H9 (cell line): ENCODE results near the gene CLDN20. TPM values are rescaled to one million over a fixed set of nuclear protein-coding genes. Genes with fewer than 3 reads are reported as not detected.
A peak's percentile ranks its signal among the peaks of the same experiment; 100 is the strongest.

ENCODE experiments used
- DNase-seq: peaks from one replicate; pipeline ENCODE4 v3.0.0-alpha.2; 2017
- H2AFZ ChIP-seq: one replicate; pipeline ENCODE4 v1.6.1; 2013; ENCODE audit warnings: mild to moderate bottlenecking, low read length, control low read depth, moderate library complexity
- H2AK5ac ChIP-seq: 2 replicates; pipeline ENCODE4 v1.6.1; 2013; ENCODE audit warnings: low read length, control low read depth, mixed read lengths; ENCODE audit not compliant: insufficient read length
- H2BK120ac ChIP-seq: one replicate; pipeline ENCODE4 v1.6.1; 2013; ENCODE audit warnings: low read depth, mild to moderate bottlenecking, low read length, control low read depth, inconsistent platforms; ENCODE audit not compliant: poor library complexity, severe bottlenecking
- H2BK12ac ChIP-seq: 2 replicates; pipeline ENCODE4 v1.6.1; 2013; ENCODE audit warnings: low read length, control low read depth, mixed read lengths, low read depth; ENCODE audit not compliant: insufficient read length
- H2BK15ac ChIP-seq: 2 replicates; pipeline ENCODE4 v1.6.1; 2013; ENCODE audit warnings: low read depth, low read length, control low read depth
- H2BK20ac ChIP-seq: one replicate; pipeline ENCODE4 v1.6.1; 2013; ENCODE audit warnings: low read depth, mild to moderate bottlenecking, low read length, control low read depth, inconsistent platforms; ENCODE audit not compliant: poor library complexity, severe bottlenecking
- H2BK5ac ChIP-seq: 2 replicates; pipeline ENCODE4 v1.6.1; 2013; ENCODE audit warnings: low read length, control low read depth, mixed read lengths; ENCODE audit not compliant: insufficient read length
- H3K14ac ChIP-seq: 2 replicates; pipeline ENCODE4 v1.6.1; 2013; ENCODE audit warnings: low read length, control low read depth; ENCODE audit not compliant: insufficient read depth
- H3K18ac ChIP-seq: 2 replicates; pipeline ENCODE4 v1.6.1; 2013; ENCODE audit warnings: low read depth, mild to moderate bottlenecking, mixed read lengths, low read length, control low read depth; ENCODE audit not compliant: insufficient read length
- H3K23ac ChIP-seq: 2 replicates; pipeline ENCODE4 v1.6.1; 2013; ENCODE audit warnings: low read length, control low read depth, mixed read lengths, low read depth; ENCODE audit not compliant: insufficient read length
- H3K23me2 ChIP-seq: 2 replicates; pipeline ENCODE4 v1.6.1; 2013; ENCODE audit warnings: low read depth, mild to moderate bottlenecking, mixed read lengths, low read length, control low read depth; ENCODE audit not compliant: insufficient read length, poor library complexity, severe bottlenecking
- H3K27ac ChIP-seq: 2 replicates; pipeline ENCODE4 v1.5.1; 2013; ENCODE audit warnings: low read length, control low read depth, mixed read lengths, low read depth; ENCODE audit not compliant: insufficient read length
- H3K27me3 ChIP-seq: 2 replicates; pipeline ENCODE4 v1.6.1; 2013; ENCODE audit warnings: low read length, control low read depth, inconsistent platforms; ENCODE audit not compliant: insufficient read depth
- H3K4ac ChIP-seq: 2 replicates; pipeline ENCODE4 v1.6.1; 2013; ENCODE audit warnings: low read depth, mild to moderate bottlenecking, control low read depth, inconsistent platforms, low read length, moderate library complexity
- H3K4me1 ChIP-seq: 2 replicates; pipeline ENCODE4 v1.6.1; 2013; ENCODE audit warnings: low read length, control low read depth, inconsistent platforms; ENCODE audit not compliant: insufficient read depth
- H3K4me2 ChIP-seq: 2 replicates; pipeline ENCODE4 v1.6.1; 2013; ENCODE audit warnings: low read length, control low read depth, mixed read lengths; ENCODE audit not compliant: insufficient read length, insufficient read depth
- H3K56ac ChIP-seq: 2 replicates; pipeline ENCODE4 v1.6.1; 2013; ENCODE audit warnings: low read depth, mild to moderate bottlenecking, mixed read lengths, low read length, control low read depth; ENCODE audit not compliant: insufficient read length
- H3K79me1 ChIP-seq: 2 replicates; pipeline ENCODE4 v1.6.1; 2013; ENCODE audit warnings: low read depth, mild to moderate bottlenecking, moderate library complexity, low read length, control low read depth, inconsistent platforms; ENCODE audit not compliant: insufficient read depth, poor library complexity, severe bottlenecking
- H3K79me2 ChIP-seq: 2 replicates; pipeline ENCODE4 v1.6.1; 2013; ENCODE audit warnings: low read length, control low read depth, inconsistent platforms; ENCODE audit not compliant: insufficient read depth
- H3K9ac ChIP-seq: 2 replicates; pipeline ENCODE4 v1.6.1; 2013; ENCODE audit warnings: low read length, control low read depth, mixed read lengths; ENCODE audit not compliant: insufficient read length; ENCODE audit errors: extremely low read depth
- H3K9me3 ChIP-seq: one replicate; pipeline ENCODE4 v1.6.1; 2013; ENCODE audit warnings: low read depth, low read length, inconsistent platforms; ENCODE audit not compliant: control insufficient read depth
- H3T11ph ChIP-seq: one replicate; pipeline ENCODE4 v1.6.1; 2013; ENCODE audit warnings: mild to moderate bottlenecking, low read length, control low read depth, inconsistent platforms
- H4K20me1 ChIP-seq: one replicate; pipeline ENCODE4 v1.6.1; 2013; ENCODE audit not compliant: control insufficient read depth, insufficient read length, insufficient read depth
- H4K5ac ChIP-seq: 2 replicates; pipeline ENCODE4 v1.6.1; 2013; ENCODE audit warnings: low read depth, mild to moderate bottlenecking, mixed read lengths, low read length, control low read depth; ENCODE audit not compliant: insufficient read length
- H4K8ac ChIP-seq: replicated peaks from 2 replicates; pipeline ENCODE4 v1.6.1; 2013; ENCODE audit warnings: low read length, control low read depth, mixed read lengths, low read depth; ENCODE audit not compliant: insufficient read length
- H4K91ac ChIP-seq: 2 replicates; pipeline ENCODE4 v1.6.1; 2013; ENCODE audit warnings: low read depth, mild to moderate bottlenecking, moderate library complexity, mixed read lengths, low read length, control low read depth; ENCODE audit not compliant: insufficient read length
- H3K27ac Mint-ChIP-seq, 3 experiments: 2 replicates in 2 of 3; 3 replicates in 1 of 3; pipeline ENCODE4 v1.8.0; 2020 to 2021; ENCODE audit warnings: mixed read lengths in 3 of 3, mild to moderate bottlenecking in 1 of 3, moderate library complexity in 1 of 3
- H3K27me3 Mint-ChIP-seq: 2 replicates; pipeline ENCODE4 v1.8.0; 2021; ENCODE audit warnings: low read depth, mild to moderate bottlenecking, moderate library complexity, mixed read lengths
- H3K36me3 Mint-ChIP-seq, 3 experiments: 2 replicates in 2 of 3; 3 replicates in 1 of 3; pipeline ENCODE4 v1.8.0; 2020 to 2021; ENCODE audit warnings: low read depth in 3 of 3, mixed read lengths in 3 of 3; ENCODE audit not compliant: insufficient read depth in 1 of 3
- H3K4me1 Mint-ChIP-seq, 2 experiments: 2 replicates each; pipeline ENCODE4 v1.8.0; 2020; ENCODE audit warnings: mixed read lengths in 2 of 2
- H3K4me3 Mint-ChIP-seq, 2 experiments: 2 replicates in 1 of 2; 3 replicates in 1 of 2; pipeline ENCODE4 v1.8.0; 2020 to 2021; ENCODE audit warnings: mild to moderate bottlenecking in 2 of 2, mixed read lengths in 2 of 2, moderate library complexity in 1 of 2
- H3K9me3 Mint-ChIP-seq, 2 experiments: 2 replicates in 1 of 2; 3 replicates in 1 of 2; pipeline ENCODE4 v1.8.0; 2020; ENCODE audit warnings: mild to moderate bottlenecking in 2 of 2, mixed read lengths in 2 of 2, moderate library complexity in 1 of 2
- CTCF ChIP-seq: fragments of 200-600 bp; sonication (generic); conservative IDR thresholded peaks from 3 replicates; pipeline ENCODE4 v1.8.0; 2021; ENCODE audit warnings: antibody characterized with exemption, mild to moderate bottlenecking
- WGBS: extraction: QIAGEN DNeasy Blood & Tissue Kit; methylation state at CpG from one replicate; pipeline ENCODE4 v1.1.7; 2013; ENCODE audit warnings: missing lambda C conversion rate, low lambda C conversion rate, mixed read lengths; ENCODE audit not compliant: insufficient read length; ENCODE audit errors: extremely low coverage; 5-methylcytosine and 5-hydroxymethylcytosine counted together
- total RNA-seq: library from RNA; stranded (reverse); gene quantifications from 2 replicates; pipeline ENCODE4 v1.2.1, GENCODE V29; 2021

CLDN20 gene
- total RNA-seq, 1 experiment from 2014 or later: not detected

- H3K14ac ChIP-seq: no peak overlapping the region
- H4K91ac ChIP-seq: no peak overlapping the region
- no peak overlapping the region for H2BK15ac ChIP-seq
- H2BK5ac ChIP-seq: no peak overlapping the region
- no CpG with 5 or more reads among the region's 3 CpGs for WGBS
- Mint-ChIP-seq H3K27me3 (no peaks in the 10 kb centered on the region), H3K9me3 (no peaks in the 10 kb centered on the region), H3K27ac (peak overlapping the region; percentile 68 to 91 (median 74); a peak in 6 of 7 replicates), H3K4me1 (peaks cover 17 to 21% of the 10 kb centered on the region in 2 experiments), H3K36me3 (peaks cover 8 to 15% (median 15%) of the 10 kb centered on the region in 3 experiments; a peak in 6 of 7 replicates), H3K4me3 (no peak overlapping the region)
- DNase-seq: peak; percentile 67
- peaks cover 4% of the 10 kb centered on the region; the same call in 1 of the 2 replicates for H3K4me1 ChIP-seq
- H3K9me3 ChIP-seq: no peaks in the 10 kb centered on the region
- no peak overlapping the region for H3K18ac ChIP-seq
- H2BK120ac ChIP-seq: peak overlapping the region; percentile 55
- H3K23ac ChIP-seq: no peak overlapping the region
- H3K4me2 ChIP-seq: no peak overlapping the region
- H3K23me2 ChIP-seq: no peaks in the 10 kb centered on the region
- H3K79me2 ChIP-seq: 0 out of 2 replicates have a peak, but pooled peaks cover 1% of the 10 kb centered on the region
- no peak overlapping the region for H3K56ac ChIP-seq
- peak overlapping the region; percentile 67 for H3K27ac ChIP-seq
- H4K5ac ChIP-seq: no peak overlapping the region
- no peak overlapping the region for H3K9ac ChIP-seq
- H3K4ac ChIP-seq: no peak overlapping the region
- H4K20me1 ChIP-seq: no peaks in the 10 kb centered on the region
- H3K79me1 ChIP-seq: no peaks in the 10 kb centered on the region
- H2AFZ ChIP-seq: no peak overlapping the region
- H2BK12ac ChIP-seq: no peak overlapping the region
- H2BK20ac ChIP-seq: no peak overlapping the region
- no peak overlapping the region for H3T11ph ChIP-seq
- TF ChIP-seq CTCF: no peak
- no peak overlapping the region for H4K8ac ChIP-seq
- H3K27me3 ChIP-seq: no peaks in the 10 kb centered on the region
- H2AK5ac ChIP-seq: no peak overlapping the region
Measured at GRCh38 chr6:155273431-155273830, 9.6 kb downstream of the CLDN20 start.
